ENCODE data around the gene GRM4.

GRM4 gene

GRCh38 chr6:34182751-34183531 lies 37.1 kb upstream of the GRM4 start:
- peak in 1 of 2 donors; percentile 31 for DNase-seq
- Histone ChIP-seq H3K27ac (no peak overlapping the region), H3K36me3 (no peaks in the 10 kb centered on the region), H3K27me3 (peaks cover 0 to 19% of the 10 kb centered on the region in 2 donors), H3K9me3 (peaks cover 0 to 5% (median 0%) of the 10 kb centered on the region in 3 donors), H3K4me1 (no peaks in the 10 kb centered on the region), H3K4me3 (no peak overlapping the region)
- no peak for TF ChIP-seq CTCF (IDR thresholded peaks at IDR 0.05)
- intact Hi-C loops (cut with DNase I; ENCODE audit: low total_unique reads), result no loop called here

- intact Hi-C loops (cut with DNase I; ENCODE audit: low total_unique reads), result no loop called here
- no peaks in the 10 kb centered on the region for H3K36me3 ChIP-seq
- DNase-seq, result no peak
- no peak overlapping the region for H3K4me3 ChIP-seq
- peaks cover 0 to 5% (median 0%) of the 10 kb centered on the region in 3 donors for H3K9me3 ChIP-seq
- no peak for TF ChIP-seq CTCF (IDR thresholded peaks at IDR 0.05)
- no peak overlapping the region for H3K27ac ChIP-seq
- H3K4me1 ChIP-seq, result no peaks in the 10 kb centered on the region
- H3K27me3 ChIP-seq, result peaks cover 0 to 19% of the 10 kb centered on the region in 2 donors
Observed at GRCh38 chr6:34181908-34182307, 36.0 kb upstream of the GRM4 start.

- H3K27ac ChIP-seq, result no peak overlapping the region
- no peak for DNase-seq
- H3K9me3 ChIP-seq, result peaks cover 0 to 5% (median 0%) of the 10 kb centered on the region in 3 donors
- no peak for TF ChIP-seq CTCF (IDR thresholded peaks at IDR 0.05)
- H3K4me1 ChIP-seq, result no peaks in the 10 kb centered on the region
- no peaks in the 10 kb centered on the region for H3K36me3 ChIP-seq
- peaks cover 0 to 19% of the 10 kb centered on the region in 2 donors for H3K27me3 ChIP-seq
- intact Hi-C loops (cut with DNase I; ENCODE audit: low total_unique reads), result loop anchor here (10.0 kb wide), 1 partner anchor 436 kb away; no protein-coding TSS in a partner anchor
- H3K4me3 ChIP-seq, result no peak overlapping the region
Observed at GRCh38 chr6:34179106-34179720, 33.3 kb upstream of the GRM4 start.

GRCh38 chr6:34178357-34179105 lies 32.6 kb upstream of the GRM4 start:
- intact Hi-C loops (cut with DNase I; ENCODE audit: low total_unique reads), result loop anchor here (10.0 kb wide), 1 partner anchor 436 kb away; no protein-coding TSS in a partner anchor

More at GRCh38 chr6:34178357-34179105, 32.6 kb upstream of the GRM4 start:
- no peak for TF ChIP-seq CTCF (IDR thresholded peaks at IDR 0.05)
- Histone ChIP-seq H3K4me1 (no peaks in the 10 kb centered on the region), H3K36me3 (no peaks in the 10 kb centered on the region), H3K4me3 (no peak overlapping the region), H3K9me3 (peaks cover 0 to 5% (median 0%) of the 10 kb centered on the region in 3 donors), H3K27ac (no peak overlapping the region), H3K27me3 (peaks cover 0 to 19% of the 10 kb centered on the region in 2 donors)
- DNase-seq, result no peak
